K562 (cell line): Measurements from ENCODE around the gene CDKN3. TPM values are rescaled to one million over a fixed set of nuclear protein-coding genes. Genes with fewer than 3 reads are reported as not detected.

Experiments used
- ATAC-seq: fragments of 200-7000 bp; cut with Tn5 transposase; 3 replicates; pipeline ENCODE4 v1.9.1; 2020; ENCODE audit warnings: moderate library complexity
- BruUV-seq: library from RNA; stranded (reverse); fragments of 400-500 nt; replicated peaks from 2 replicates; lab custom pipeline; 2021; lab: Mats Ljungman, UMichigan
- CTCF ChIA-PET: fragments of 300-600 bp; formaldehyde crosslinking; extraction: SDS; loops from one replicate; lab custom pipeline; 2021; ENCODE audit warnings: low intra/inter-chr PET ratio; lab: Yijun Ruan, JAX
- POLR2A ChIA-PET: fragments of 300-600, 350-650 bp; sonication (Branson Sonifier 250); formaldehyde crosslinking; extraction: SDS; loops from one replicate; lab custom pipeline; 2021; ENCODE audit warnings: antibody characterized with exemption, inconsistent platforms; lab: Yijun Ruan, JAX
- DNase-seq, 4 experiments: peaks; one replicate each; pipeline versions ENCODE4 v3.0.0 to v3.0.0-alpha.2; 2011 to 2018; ENCODE audit warnings: low spot score in 3 of 4, mixed read lengths in 3 of 4; ENCODE audit errors: extremely low read depth in 1 of 4
- FAIRE-seq: peaks from 2 replicates; lab custom pipeline; 2011; peaks lifted over from hg19 to GRCh38; lab: Jason Lieb, UNC
- H2AFZ ChIP-seq: 2 replicates; pipeline ENCODE4 v1.6.0; 2011; ENCODE audit warnings: low read depth, low read length, control low read depth, inconsistent platforms
- H3K27ac ChIP-seq: fragments of 200-600 bp; 3 replicates; pipeline ENCODE4 v1.8.0; 2011; ENCODE audit warnings: low read depth, mild to moderate bottlenecking, control low read depth, inconsistent platforms, low read length, moderate library complexity, mixed read lengths; ENCODE audit errors: extremely low read depth
- H3K27me3 ChIP-seq, 2 experiments: fragments of 300-600 bp in 1 of 2; 2 replicates in 1 of 2; 3 replicates in 1 of 2; pipeline versions ENCODE4 v1.6.0 to v1.8.0; 2011; ENCODE audit warnings: inconsistent platforms in 2 of 2, low read length in 2 of 2, mild to moderate bottlenecking in 1 of 2, mixed read lengths in 1 of 2, moderate library complexity in 1 of 2; ENCODE audit not compliant: control insufficient read depth in 2 of 2, insufficient read depth in 2 of 2
- H3K36me3 ChIP-seq: fragments of 300-600 bp; 3 replicates; pipeline ENCODE4 v1.8.0; 2011; ENCODE audit warnings: mild to moderate bottlenecking, low read length, inconsistent platforms; ENCODE audit not compliant: control insufficient read depth, insufficient read depth
- H3K4me1 ChIP-seq, 2 experiments: fragments of 200-600 bp in 1 of 2; replicated peaks in 1 of 2; 2 replicates in 1 of 2; 3 replicates in 1 of 2; pipeline versions ENCODE4 v1.5.1 to v1.8.0; 2011; ENCODE audit warnings: inconsistent platforms in 2 of 2, low read length in 2 of 2, mild to moderate bottlenecking in 1 of 2, mixed read lengths in 1 of 2, moderate library complexity in 1 of 2; ENCODE audit not compliant: control insufficient read depth in 2 of 2, insufficient read depth in 2 of 2
- H3K4me2 ChIP-seq: 2 replicates; pipeline ENCODE4 v1.6.1; 2011; ENCODE audit warnings: low read length, control low read depth, inconsistent platforms, mixed read lengths; ENCODE audit not compliant: insufficient read depth
- H3K4me3 ChIP-seq: fragments of 200-600 bp; sonication (generic), shearing (Covaris generic); 2 replicates; pipeline ENCODE4 v1.5.1; 2016; ENCODE audit warnings: control low read depth, inconsistent platforms
- H3K79me2 ChIP-seq: fragments of 200-600 bp; 3 replicates; pipeline ENCODE4 v1.8.0; 2011; ENCODE audit warnings: low read length, inconsistent platforms; ENCODE audit not compliant: control insufficient read depth, insufficient read depth
- H3K9ac ChIP-seq, 2 experiments: 2 replicates each; pipeline versions ENCODE4 v1.6.0 to v1.6.1; 2011; ENCODE audit warnings: low read depth in 2 of 2, low read length in 2 of 2, control low read depth in 1 of 2, inconsistent platforms in 1 of 2, mild to moderate bottlenecking in 1 of 2, mixed read lengths in 1 of 2; ENCODE audit not compliant: insufficient read depth in 1 of 2
- H3K9me1 ChIP-seq: one replicate; pipeline ENCODE4 v1.6.0; 2011; ENCODE audit warnings: inconsistent platforms, mild to moderate bottlenecking, low read length, moderate library complexity; ENCODE audit not compliant: control insufficient read depth, insufficient read depth
- H3K9me3 ChIP-seq: replicated peaks from 2 replicates; pipeline ENCODE4 v1.5.1; 2011; ENCODE audit warnings: low read depth, low read length, inconsistent platforms; ENCODE audit not compliant: control insufficient read depth, insufficient read depth
- H4K20me1 ChIP-seq: replicated peaks from 2 replicates; pipeline ENCODE4 v1.6.1; 2011; ENCODE audit warnings: low read length, inconsistent platforms, mixed read lengths; ENCODE audit not compliant: control insufficient read depth, insufficient read depth
- CREB1 ChIP-seq, 2 experiments: sonication (generic) in 1 of 2; formaldehyde crosslinking in 1 of 2; IDR thresholded peaks; 2 replicates each; pipeline versions ENCODE4 v1.6.1 to v1.8.0; 2012 to 2022; ENCODE audit warnings: inconsistent platforms in 1 of 2, mild to moderate bottlenecking in 1 of 2, missing genetic modification reagents in 1 of 2, moderate library complexity in 1 of 2
- HEY1 ChIP-seq: fragments of 250-450 bp; sonication (Bioruptor Pico); IDR thresholded peaks from 2 replicates; pipeline ENCODE4 v1.5.0; 2020; ENCODE audit warnings: mild to moderate bottlenecking, moderate library complexity, borderline replicate concordance
- KAT2B ChIP-seq: IDR thresholded peaks from one replicate; pipeline ENCODE4 v1.6.1; 2012; ENCODE audit warnings: low read depth, mild to moderate bottlenecking, control low read depth, inconsistent platforms, low read length, moderate library complexity
- LCOR ChIP-seq: sonication (generic); formaldehyde crosslinking; IDR thresholded peaks from 2 replicates; pipeline ENCODE4 v1.8.0; 2022; ENCODE audit warnings: mild to moderate bottlenecking, missing genetic modification reagents
- NCOR1 ChIP-seq: fragments of 450-650 bp; IDR thresholded peaks from 2 replicates; pipeline ENCODE4 v1.6.1; 2016; ENCODE audit warnings: mild to moderate bottlenecking, moderate library complexity
- TGIF2 ChIP-seq: sonication (generic); formaldehyde crosslinking; IDR thresholded peaks from 2 replicates; pipeline ENCODE4 v1.8.1; 2022; ENCODE audit warnings: mild to moderate bottlenecking, missing genetic modification reagents, moderate library complexity
- ZFP30 ChIP-seq: fragments of 250-450 bp; sonication (Bioruptor Pico); IDR thresholded peaks from 2 replicates; pipeline ENCODE4 v1.8.0; 2022; ENCODE audit warnings: moderate library complexity, mild to moderate bottlenecking, inconsistent platforms, borderline replicate concordance
- ZNF449 ChIP-seq: fragments of 250-450 bp; sonication (Bioruptor Pico); IDR thresholded peaks from 2 replicates; pipeline ENCODE4 v1.8.0; 2022; ENCODE audit warnings: moderate library complexity, mild to moderate bottlenecking, inconsistent platforms
- WGBS: fragments of 100-300 bp; shearing (Covaris generic); methylation state at CpG from one replicate; pipeline ENCODE4 v1.1.6; 2016; ENCODE audit warnings: low coverage, mixed read lengths; ENCODE audit not compliant: insufficient coverage; ENCODE audit errors: missing lambda C conversion rate; 5-methylcytosine and 5-hydroxymethylcytosine counted together
- in situ Hi-C: fragments of 300-500 bp; cut with MboI; formaldehyde crosslinking; loops from 4 replicates; pipeline ENCODE4 v1.15.0; 2018; ENCODE audit warnings: inconsistent platforms, mixed read lengths
- intact Hi-C: fragments of 100-400 bp; cut with micrococcal nuclease; formaldehyde crosslinking; loops from 2 replicates; pipeline ENCODE4 v1.14.2; 2022
- polyA plus RNA-seq, 8 experiments: library from polyadenylated mRNA; depleted of rRNA in 4 of 8; stranded (reverse) in 5 of 8; unstranded in 3 of 8; fragments of >200 nt; fragmentation: Nextera tagmentation in 2 of 8; fragmentation: Illumina TruSeq in 1 of 8; extraction: Ambion mirVana in 2 of 8; extraction: Trizol in 1 of 8; gene quantifications; 2 replicates each; pipeline versions ENCODE4 v1.2.1 to v1.2.3, GENCODE V29; 2011 to 2014; ENCODE audit warnings: inconsistent platforms in 1 of 8, missing spikeins in 1 of 8
- total RNA-seq, 7 experiments: library from RNA; depleted of rRNA in 6 of 7; stranded (reverse); fragments of >200 nt in 6 of 7; fragmentation: Illumina TruSeq in 2 of 7; extraction: Trizol in 2 of 7; gene quantifications; 2 replicates each; pipeline versions ENCODE4 v1.2.1 to v1.2.3, GENCODE V29; 2011 to 2021; ENCODE audit warnings: low replicate concordance in 1 of 7

The CDKN3 gene
- total and polyA plus RNA-seq, 9 of the 15 experiments (the other 6 are each of a cell fraction or from before 2014, with no cell fraction given) = 41.3 to 128 (median 70.7) TPM

GRCh38 chr14:54451961-54452360 is 55.2 kb downstream of the CDKN3 start:
- H3K79me2 ChIP-seq = no peaks in the 10 kb centered on the region
- H3K9ac ChIP-seq = no peak overlapping the region
- FAIRE-seq = no peak
- DNase-seq = no peak
- H3K27ac ChIP-seq = no peak overlapping the region
- WGBS = 30% methylated on average over 3 of the region's 3 CpGs
- intact Hi-C loops (no loop called here), in situ Hi-C loops (no loop called here)
- H3K9me3 ChIP-seq = no peaks in the 10 kb centered on the region
- TF ChIP-seq KAT2B = no peak
- no peak for TF ChIP-seq HEY1
- no peak for TF ChIP-seq ZFP30
- TF ChIP-seq LCOR (CRISPR knock-in tag) = no peak
- TF ChIP-seq TGIF2 (CRISPR knock-in tag) = no peak
- no peak for TF ChIP-seq CREB1 (IDR thresholded peaks at IDR 0.05)
- TF ChIP-seq CREB1 (CRISPR knock-in tag; IDR thresholded peaks at IDR 0.05) = no peak
- TF ChIP-seq ZNF449 (CRISPR knock-in tag) = no peak
- TF ChIP-seq NCOR1 = no peak
- H3K27me3 ChIP-seq = no peaks in the 10 kb centered on the region
- CTCF ChIA-PET = no interaction called here
- H3K4me3 ChIP-seq = no peak overlapping the region
- H3K36me3 ChIP-seq = no peaks in the 10 kb centered on the region
- POLR2A ChIA-PET = interaction anchor here (1.6 kb wide), 1 partner anchor 10 kb away, joined by 3 read pairs; no protein-coding TSS in a partner anchor
- ATAC-seq = no peak
- H3K4me1 ChIP-seq = no peaks in the 10 kb centered on the region
- no peak overlapping the region for H2AFZ ChIP-seq
- no peaks in the 10 kb centered on the region for H3K9me1 ChIP-seq
- BruUV-seq = no TSS peak
- no peaks in the 10 kb centered on the region for H4K20me1 ChIP-seq
- H3K4me2 ChIP-seq = no peak overlapping the region
